ENCODE results near the gene CAV1.

DNA sequence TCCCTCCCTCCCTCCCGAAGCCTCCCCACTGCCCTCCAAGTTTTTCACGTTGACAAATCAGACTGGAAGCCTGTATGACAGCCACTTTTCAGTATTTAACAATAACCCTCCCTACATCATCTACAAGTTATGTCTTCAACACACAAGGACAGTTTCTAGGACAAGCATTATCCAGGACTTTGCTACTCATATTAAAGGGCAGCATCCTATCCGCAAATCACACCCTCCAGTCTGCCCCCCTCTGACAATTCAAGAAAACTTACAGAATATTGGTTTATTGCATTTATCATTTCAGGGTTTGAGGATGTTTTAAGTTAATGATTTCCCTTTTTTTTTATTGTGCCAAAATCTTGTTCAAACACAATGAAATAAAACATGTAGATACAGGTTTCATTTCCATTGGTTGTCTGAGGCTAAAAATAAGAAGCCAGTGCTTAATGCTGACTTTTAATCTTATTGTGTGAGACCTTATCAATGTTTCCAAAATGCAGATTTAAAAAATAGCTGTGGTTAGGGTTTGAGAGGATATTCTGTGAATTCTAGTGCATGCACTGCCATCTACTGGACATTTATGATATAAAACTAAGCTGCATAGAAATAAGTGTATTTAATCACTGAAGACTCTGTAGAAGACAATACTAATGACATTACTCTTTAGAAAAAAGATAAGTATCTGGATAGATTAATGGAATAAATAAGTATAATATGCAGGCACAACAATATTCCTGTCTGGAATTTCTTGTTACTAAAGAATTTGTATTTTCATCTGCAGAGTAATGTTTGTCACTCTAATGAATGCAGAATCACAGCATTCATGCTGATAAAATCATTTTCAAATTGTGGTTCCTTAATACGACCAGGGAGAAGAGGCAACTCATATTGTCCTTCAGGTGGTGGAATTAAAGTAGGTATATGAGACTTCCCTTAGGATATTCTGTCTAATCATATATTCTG lies 64.1 kb downstream of the CAV1 start:
- TF ChIP-seq, protein P1, sequence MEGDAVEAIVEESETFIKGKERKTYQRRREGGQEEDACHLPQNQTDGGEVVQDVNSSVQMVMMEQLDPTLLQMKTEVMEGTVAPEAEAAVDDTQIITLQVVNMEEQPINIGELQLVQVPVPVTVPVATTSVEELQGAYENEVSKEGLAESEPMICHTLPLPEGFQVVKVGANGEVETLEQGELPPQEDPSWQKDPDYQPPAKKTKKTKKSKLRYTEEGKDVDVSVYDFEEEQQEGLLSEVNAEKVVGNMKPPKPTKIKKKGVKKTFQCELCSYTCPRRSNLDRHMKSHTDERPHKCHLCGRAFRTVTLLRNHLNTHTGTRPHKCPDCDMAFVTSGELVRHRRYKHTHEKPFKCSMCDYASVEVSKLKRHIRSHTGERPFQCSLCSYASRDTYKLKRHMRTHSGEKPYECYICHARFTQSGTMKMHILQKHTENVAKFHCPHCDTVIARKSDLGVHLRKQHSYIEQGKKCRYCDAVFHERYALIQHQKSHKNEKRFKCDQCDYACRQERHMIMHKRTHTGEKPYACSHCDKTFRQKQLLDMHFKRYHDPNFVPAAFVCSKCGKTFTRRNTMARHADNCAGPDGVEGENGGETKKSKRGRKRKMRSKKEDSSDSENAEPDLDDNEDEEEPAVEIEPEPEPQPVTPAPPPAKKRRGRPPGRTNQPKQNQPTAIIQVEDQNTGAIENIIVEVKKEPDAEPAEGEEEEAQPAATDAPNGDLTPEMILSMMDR (IDR thresholded peaks at IDR 0.05) = peak; percentile 34 to 87 (median 70)
- no peak for TF ChIP-seq POLR2A (IDR thresholded peaks at IDR 0.05)
